ENCODE results near the gene EFS. TPM values are rescaled to one million over a fixed set of nuclear protein-coding genes. Genes with fewer than 3 reads are reported as not detected.

The EFS gene
- polyA plus RNA-seq, 1 experiment = 2.7 TPM

DNA sequence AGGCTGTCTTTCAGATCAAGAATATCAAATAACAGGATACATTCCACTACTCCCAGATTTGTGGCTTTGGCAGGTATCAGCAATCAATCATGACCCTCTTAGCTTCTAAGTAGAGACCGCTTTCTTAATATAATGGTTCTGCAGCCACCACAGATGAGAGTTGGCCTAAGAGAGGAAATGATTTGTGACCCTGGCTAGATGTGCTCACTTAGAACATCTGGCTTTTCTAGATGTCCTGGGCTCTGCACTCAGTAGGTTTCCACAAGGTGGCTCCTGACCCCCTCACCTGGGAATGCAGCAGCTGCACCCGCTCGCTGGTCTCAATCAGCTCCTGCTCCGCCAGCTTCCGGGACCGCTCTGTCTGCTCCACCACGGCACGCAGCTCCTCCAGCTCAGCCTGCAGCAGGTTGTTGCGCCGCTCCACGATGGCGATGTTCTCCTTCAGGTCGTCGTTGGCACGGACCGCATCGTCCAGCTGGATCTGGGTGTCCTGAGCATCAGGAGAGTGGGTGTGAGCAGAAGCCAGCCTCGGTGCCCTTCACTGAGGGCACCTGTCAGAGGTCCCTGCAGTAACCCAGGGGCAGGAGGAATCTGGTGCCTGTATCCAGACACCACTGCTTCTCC is 20.8 kb upstream of the EFS start:
- ChIA-PET CTCF (interaction anchor here (0.6 to 2.0 kb wide), 6 partner anchors 8 to 57 kb away, joined by 3 to 7 read pairs (median 3); no protein-coding TSS in a partner anchor), POLR2A (no interaction called here)
- Histone ChIP-seq H3K27me3 (ENCODE audit: control insufficient read depth, insufficient read depth, low read length) (peaks cover 4% of the 10 kb centered on the region), H3K36me3 (ENCODE audit: control insufficient read depth, insufficient read depth, low read length) (no peaks in the 10 kb centered on the region), H3K4me3 (ENCODE audit: low read depth, low read length) (no peak overlapping the region)
- TF ChIP-seq, protein P1, sequence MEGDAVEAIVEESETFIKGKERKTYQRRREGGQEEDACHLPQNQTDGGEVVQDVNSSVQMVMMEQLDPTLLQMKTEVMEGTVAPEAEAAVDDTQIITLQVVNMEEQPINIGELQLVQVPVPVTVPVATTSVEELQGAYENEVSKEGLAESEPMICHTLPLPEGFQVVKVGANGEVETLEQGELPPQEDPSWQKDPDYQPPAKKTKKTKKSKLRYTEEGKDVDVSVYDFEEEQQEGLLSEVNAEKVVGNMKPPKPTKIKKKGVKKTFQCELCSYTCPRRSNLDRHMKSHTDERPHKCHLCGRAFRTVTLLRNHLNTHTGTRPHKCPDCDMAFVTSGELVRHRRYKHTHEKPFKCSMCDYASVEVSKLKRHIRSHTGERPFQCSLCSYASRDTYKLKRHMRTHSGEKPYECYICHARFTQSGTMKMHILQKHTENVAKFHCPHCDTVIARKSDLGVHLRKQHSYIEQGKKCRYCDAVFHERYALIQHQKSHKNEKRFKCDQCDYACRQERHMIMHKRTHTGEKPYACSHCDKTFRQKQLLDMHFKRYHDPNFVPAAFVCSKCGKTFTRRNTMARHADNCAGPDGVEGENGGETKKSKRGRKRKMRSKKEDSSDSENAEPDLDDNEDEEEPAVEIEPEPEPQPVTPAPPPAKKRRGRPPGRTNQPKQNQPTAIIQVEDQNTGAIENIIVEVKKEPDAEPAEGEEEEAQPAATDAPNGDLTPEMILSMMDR (IDR thresholded peaks at IDR 0.05; ENCODE audit: insufficient read depth, low read depth, low read length) = no peak
- no peak for DNase-seq (ENCODE audit: low read depth)

DNA sequence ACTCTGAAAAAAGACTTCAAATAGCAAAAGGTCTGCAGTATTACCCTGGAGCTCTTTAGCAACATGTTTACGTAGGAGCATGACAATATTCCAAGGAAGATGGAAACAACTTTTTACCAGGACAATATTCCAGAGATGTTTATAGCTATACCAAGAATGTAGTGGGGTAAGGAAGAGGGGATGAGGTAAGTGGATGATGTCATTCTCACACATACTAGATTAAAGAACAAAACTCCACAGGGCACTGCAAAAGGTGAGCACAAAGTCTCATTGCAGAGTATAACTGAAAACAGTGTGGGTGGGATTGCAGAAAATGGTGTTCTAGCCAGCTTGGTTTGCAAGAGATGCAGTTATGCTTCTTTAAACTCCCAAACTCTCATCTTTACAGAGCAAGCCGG is 20.3 kb upstream of the EFS start:
- TF ChIP-seq, protein P1 (IDR thresholded peaks at IDR 0.05; ENCODE audit: insufficient read depth, low read depth, low read length) = no peak
- ChIA-PET POLR2A (no interaction called here), CTCF (interaction anchor here (0.6 to 2.0 kb wide), 5 partner anchors 8 to 56 kb away, joined by 3 to 7 read pairs (median 3); no protein-coding TSS in a partner anchor)
- no peaks in the 10 kb centered on the region for H3K36me3 ChIP-seq (ENCODE audit: control insufficient read depth, insufficient read depth, low read length)
- H3K27me3 ChIP-seq (ENCODE audit: control insufficient read depth, insufficient read depth, low read length) = peaks cover 4% of the 10 kb centered on the region
- H3K4me3 ChIP-seq (ENCODE audit: low read depth, low read length) = no peak overlapping the region
- no peak for DNase-seq (ENCODE audit: low read depth)

DNA sequence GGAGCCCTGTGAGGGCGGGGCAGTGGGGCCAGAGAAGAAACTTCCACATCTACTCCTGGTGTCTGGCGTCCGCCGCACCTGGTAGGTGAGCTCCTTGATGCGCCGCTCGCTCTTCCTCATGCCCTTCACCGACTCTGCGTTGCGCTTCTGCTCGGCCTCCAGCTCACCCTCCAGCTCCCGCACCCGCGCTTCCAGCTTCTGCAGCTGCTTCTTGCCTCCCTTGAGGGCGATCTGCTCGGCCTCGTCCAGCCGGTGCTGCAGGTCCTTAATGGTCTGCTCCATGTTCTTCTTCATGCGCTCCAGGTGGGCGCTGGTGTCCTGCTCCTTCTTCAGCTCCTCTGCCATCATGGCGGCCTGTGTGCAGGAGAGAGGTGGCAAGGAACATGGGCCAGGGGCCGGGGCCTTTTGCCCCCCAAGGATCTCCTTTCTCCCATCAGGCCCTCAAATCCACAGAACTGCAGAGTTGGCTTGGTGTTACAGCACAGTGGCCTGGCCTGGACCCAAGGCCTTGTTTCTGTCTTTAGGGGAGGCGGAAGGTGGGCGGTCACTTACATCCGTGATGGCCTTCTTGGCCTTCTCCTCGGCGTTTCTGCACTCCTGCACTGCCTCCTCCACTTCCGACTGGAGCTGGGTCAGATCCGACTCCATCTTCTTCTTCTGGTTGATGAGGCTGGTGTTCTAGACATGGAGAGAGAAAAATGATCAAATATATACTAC is 19.6 kb upstream of the EFS start:
- ChIA-PET POLR2A (no interaction called here), CTCF (interaction anchor here (0.6 to 2.0 kb wide), 4 partner anchors 14 to 56 kb away, joined by 3 to 7 read pairs (median 4); no protein-coding TSS in a partner anchor)
- TF ChIP-seq, protein P1 (IDR thresholded peaks at IDR 0.05; ENCODE audit: insufficient read depth, low read depth, low read length) = no peak
- Histone ChIP-seq H3K4me3 (ENCODE audit: low read depth, low read length) (no peak overlapping the region), H3K27me3 (ENCODE audit: control insufficient read depth, insufficient read depth, low read length) (peaks cover 4% of the 10 kb centered on the region), H3K36me3 (ENCODE audit: control insufficient read depth, insufficient read depth, low read length) (no peaks in the 10 kb centered on the region)
- DNase-seq (ENCODE audit: low read depth) = no peak

DNA sequence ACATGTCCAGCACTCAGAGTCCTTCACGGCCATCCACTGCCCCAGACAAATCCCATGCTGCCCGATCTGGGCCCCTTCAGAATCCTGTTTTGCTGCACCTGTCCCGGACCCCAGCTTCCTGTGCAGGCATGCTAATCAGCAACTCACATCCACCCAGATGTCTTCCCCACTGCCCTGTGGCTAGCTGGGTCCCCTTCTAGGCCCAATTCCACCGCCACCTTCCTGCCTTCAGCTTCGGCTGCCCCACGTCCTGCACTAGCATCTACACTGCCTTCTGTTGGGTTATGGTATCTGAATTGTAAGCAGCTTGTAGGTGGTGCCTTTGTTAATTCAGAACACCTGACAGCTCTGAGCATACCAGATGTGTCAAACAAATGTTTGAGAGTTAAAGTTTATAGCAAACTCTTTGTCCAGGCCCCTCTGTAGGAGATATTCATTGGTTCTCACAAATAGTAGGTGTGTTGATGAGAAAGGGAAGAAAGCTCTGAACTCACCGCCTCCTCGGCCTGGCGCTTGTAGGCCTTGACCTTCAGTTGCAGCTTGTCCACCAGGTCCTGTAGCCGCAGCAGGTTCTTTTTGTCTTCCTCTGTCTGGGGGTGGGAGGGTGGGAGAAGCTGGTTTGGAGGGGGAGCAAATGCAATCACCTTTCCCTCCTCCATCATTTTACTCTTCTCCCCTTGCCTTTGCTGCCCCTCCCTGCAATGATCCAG is 17.9 kb upstream of the EFS start:
- Histone ChIP-seq H3K4me3 (ENCODE audit: low read depth, low read length) (no peak overlapping the region), H3K36me3 (ENCODE audit: control insufficient read depth, insufficient read depth, low read length) (no peaks in the 10 kb centered on the region), H3K27me3 (ENCODE audit: control insufficient read depth, insufficient read depth, low read length) (peaks cover 6% of the 10 kb centered on the region)
- TF ChIP-seq, protein P1 (IDR thresholded peaks at IDR 0.05; ENCODE audit: insufficient read depth, low read depth, low read length) = no peak
- DNase-seq (ENCODE audit: low read depth) = no peak
- ChIA-PET CTCF (interaction anchor here (0.9 to 8.1 kb wide), 5 partner anchors 11 to 60 kb away, joined by 3 to 132 read pairs (median 4); partner anchors contain the start of gene SLC22A17), POLR2A (no interaction called here)

DNA sequence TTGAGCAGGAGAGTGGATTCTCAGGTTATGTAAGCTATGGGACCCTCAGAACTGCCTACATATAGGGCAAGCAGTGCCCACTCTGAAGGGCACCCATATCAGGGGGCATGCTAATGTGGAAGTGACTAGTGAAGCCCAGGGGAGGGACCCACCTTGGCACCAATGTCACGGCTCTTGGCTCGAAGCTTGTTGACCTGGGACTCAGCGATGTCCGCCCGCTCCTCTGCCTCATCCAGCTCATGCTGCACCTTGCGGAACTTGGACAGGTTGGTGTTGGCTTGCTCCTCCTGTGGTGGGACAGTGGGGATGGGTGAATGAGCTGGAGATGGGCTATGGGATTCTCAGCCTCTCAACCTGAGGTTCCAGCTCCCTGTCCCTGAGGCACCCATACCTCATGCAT is 17.3 kb upstream of the EFS start:
- DNase-seq (ENCODE audit: low read depth) = no peak
- H3K27me3 ChIP-seq (ENCODE audit: control insufficient read depth, insufficient read depth, low read length) = peaks cover 6% of the 10 kb centered on the region
- ChIA-PET CTCF (interaction anchor here (0.9 to 8.1 kb wide), 5 partner anchors 12 to 60 kb away, joined by 3 to 132 read pairs (median 4); partner anchors contain the start of gene SLC22A17), POLR2A (no interaction called here)
- H3K36me3 ChIP-seq (ENCODE audit: control insufficient read depth, insufficient read depth, low read length) = no peaks in the 10 kb centered on the region
- TF ChIP-seq, protein P1 (IDR thresholded peaks at IDR 0.05; ENCODE audit: insufficient read depth, low read depth, low read length) = no peak
- H3K4me3 ChIP-seq (ENCODE audit: low read depth, low read length) = no peak overlapping the region
